Gastroesophageal sphincter (tissue), 3 donors: ENCODE results near the gene CC2D1A.

Experiments used
- CTCF ChIP-seq, 4 experiments: fragments of 200-600 bp in 2 of 4; fragments of 450-650 bp in 2 of 4; sonication (generic) in 1 of 4; IDR thresholded peaks; one replicate each; pipeline ENCODE4 v1.5.1; 2017 to 2019; ENCODE audit warnings: antibody characterized with exemption in 4 of 4, mild to moderate bottlenecking in 2 of 4, moderate library complexity in 2 of 4
- POLR2A ChIP-seq, 2 donors: fragments of 450-650 bp; IDR thresholded peaks; one replicate each; pipeline ENCODE4 v1.6.1; 2017; ENCODE audit warnings: antibody characterized with exemption in 2 of 2, mild to moderate bottlenecking in 2 of 2, moderate library complexity in 1 of 2
- POLR2AphosphoS5 ChIP-seq: sonication (generic); formaldehyde crosslinking; IDR thresholded peaks from one replicate; pipeline ENCODE4 v1.6.1; 2017; ENCODE audit warnings: antibody characterized with exemption

- TF ChIP-seq POLR2AphosphoS5 (no peak), POLR2A (IDR thresholded peaks at IDR 0.05) (no peak), CTCF (IDR thresholded peaks at IDR 0.05) (no peak)
Observed at GRCh38 chr19:13929956-13930355, 24.0 kb downstream of the CC2D1A start.
